RCC 7860 (cell line): ENCODE data around the gene PDGFD.

ENCODE experiments used
- DNase-seq: peaks from one replicate; pipeline ENCODE4 v3.0.0-alpha.2; 2015; ENCODE audit warnings: low spot score
- FAIRE-seq: peaks from 2 replicates; lab custom pipeline; 2012; peaks lifted over from hg19 to GRCh38; lab: Jason Lieb, UNC

The PDGFD gene

GRCh38 chr11:104164028-104164520 lies at the start of gene PDGFD:
Gene PDGFD, minus strand, starts transcription at chr11:104164147.
- DNase-seq (no peak), FAIRE-seq (no peak)

GRCh38 chr11:104206936-104207335 lies 43.0 kb upstream of the PDGFD start:
- FAIRE-seq (no peak), DNase-seq (no peak)

- no peak for DNase-seq
- no peak for FAIRE-seq
These were observed 41.9 kb upstream of the PDGFD start for GRCh38 chr11:104205838-104206237.

- no peak for FAIRE-seq
- no peak for DNase-seq
These were observed 36.7 kb upstream of the PDGFD start for GRCh38 chr11:104200688-104201087.

GRCh38 chr11:104199053-104199452 lies 35.1 kb upstream of the PDGFD start:
- DNase-seq (no peak), FAIRE-seq (no peak)

- FAIRE-seq = no peak
- DNase-seq = no peak
These were observed 34.6 kb upstream of the PDGFD start for GRCh38 chr11:104198576-104198975.

- no peak for DNase-seq
- FAIRE-seq = no peak
These were observed 27.2 kb upstream of the PDGFD start for GRCh38 chr11:104191124-104191523.

- DNase-seq = no peak
- no peak for FAIRE-seq
These were observed 19.6 kb upstream of the PDGFD start for GRCh38 chr11:104183593-104183992.

GRCh38 chr11:104175769-104176168 lies 11.8 kb upstream of the PDGFD start:
- no peak for FAIRE-seq

GRCh38 chr11:104169091-104169490 lies 5.1 kb upstream of the PDGFD start:
- DNase-seq (no peak), FAIRE-seq (no peak)

More at GRCh38 chr11:104175769-104176168, 11.8 kb upstream of the PDGFD start:
- no peak for DNase-seq

GRCh38 chr11:104165014-104165413 lies 1.1 kb upstream of the PDGFD start:
- FAIRE-seq (no peak), DNase-seq (no peak)

- FAIRE-seq = no peak
- no peak for DNase-seq
These were observed 583 bp downstream of the PDGFD start for GRCh38 chr11:104163100-104164027.

- no peak for FAIRE-seq
- DNase-seq = no peak
These were observed 2.0 kb downstream of the PDGFD start for GRCh38 chr11:104161751-104162450.

- DNase-seq (no peak), FAIRE-seq (no peak)
These were observed 4.6 kb downstream of the PDGFD start for GRCh38 chr11:104159356-104159755.

GRCh38 chr11:104155375-104155774 lies 8.6 kb downstream of the PDGFD start:
- FAIRE-seq (no peak), DNase-seq (no peak)

GRCh38 chr11:104154296-104154695 lies 9.7 kb downstream of the PDGFD start:
- FAIRE-seq (no peak), DNase-seq (no peak)

- DNase-seq (no peak), FAIRE-seq (no peak)
These were observed 10.9 kb downstream of the PDGFD start for GRCh38 chr11:104152941-104153505.

GRCh38 chr11:104151404-104152204 lies 12.3 kb downstream of the PDGFD start:
- no peak for FAIRE-seq
- DNase-seq = no peak

- DNase-seq (no peak), FAIRE-seq (no peak)
These were observed 15.2 kb downstream of the PDGFD start for GRCh38 chr11:104148706-104149105.

GRCh38 chr11:104148074-104148473 lies 15.9 kb downstream of the PDGFD start:
- no peak for DNase-seq

GRCh38 chr11:104146943-104147342 lies 17.0 kb downstream of the PDGFD start:
- no peak for DNase-seq
- FAIRE-seq = no peak

More at GRCh38 chr11:104148074-104148473, 15.9 kb downstream of the PDGFD start:
- FAIRE-seq = no peak
